K562 (cell line): Measurements from ENCODE around the gene ADORA3. TPM values are rescaled to one million over a fixed set of nuclear protein-coding genes. Genes with fewer than 3 reads are reported as not detected.

ENCODE experiments used
- CBX1 ChIP-seq: sonication (generic); IDR thresholded peaks from 2 replicates; pipeline ENCODE4 v1.6.1; 2016; ENCODE audit warnings: antibody characterized with exemption, low read depth, mild to moderate bottlenecking
- DNMT1 ChIP-seq: fragments of 450-650 bp; IDR thresholded peaks from 2 replicates; pipeline ENCODE4 v1.6.1; 2016; ENCODE audit warnings: antibody characterized with exemption, mild to moderate bottlenecking
- GTF2B ChIP-seq: IDR thresholded peaks from 2 replicates; pipeline ENCODE4 v1.6.1; 2011; ENCODE audit not compliant: insufficient read length; ENCODE audit errors: extremely low read depth
- GTF2E2 ChIP-seq: fragments of 200-800 bp; sonication (Bioruptor generic); IDR thresholded peaks from 2 replicates; pipeline ENCODE4 v1.6.1; 2016; ENCODE audit warnings: missing genetic modification characterization, missing compliant biosample characterization
- HOMEZ ChIP-seq: fragments of 250-450 bp; sonication (Bioruptor Pico); IDR thresholded peaks from 2 replicates; pipeline ENCODE4 v1.4.0; 2020; ENCODE audit warnings: mild to moderate bottlenecking, moderate library complexity
- KLF1 ChIP-seq: fragments of 450-650 bp; IDR thresholded peaks from 2 replicates; pipeline ENCODE4 v1.6.1; 2016; ENCODE audit warnings: missing genetic modification characterization, missing compliant biosample characterization
- KLF16 ChIP-seq: IDR thresholded peaks from 2 replicates; pipeline ENCODE4 v1.6.1; 2016; ENCODE audit warnings: antibody characterized with exemption
- POU5F1 ChIP-seq: fragments of 150-350 bp; IDR thresholded peaks from 2 replicates; pipeline ENCODE4 v1.6.1; 2014; ENCODE audit warnings: borderline replicate concordance, low read length, low read depth, mild to moderate bottlenecking; ENCODE audit not compliant: partially characterized antibody
- PURB ChIP-seq: sonication (generic); formaldehyde crosslinking; IDR thresholded peaks from 2 replicates; pipeline ENCODE4 v1.9.0; 2021; ENCODE audit warnings: low read depth, mild to moderate bottlenecking, missing genetic modification reagents
- RBFOX2 ChIP-seq: fragments of 200-400 bp; formaldehyde crosslinking; IDR thresholded peaks from 2 replicates; pipeline ENCODE4 v1.6.1; 2017; ENCODE audit warnings: low read depth, mild to moderate bottlenecking, low read length, moderate library complexity
- RERE ChIP-seq: sonication (generic); formaldehyde crosslinking; IDR thresholded peaks from 2 replicates; pipeline ENCODE4 v1.8.0; 2023; ENCODE audit warnings: missing genetic modification reagents, mild to moderate bottlenecking, borderline replicate concordance
- SMAD3 ChIP-seq: fragments of 450-650 bp; formaldehyde crosslinking; conservative IDR thresholded peaks from 2 replicates; pipeline ENCODE4 v1.4.0; 2020; ENCODE audit warnings: mild to moderate bottlenecking
- SRF ChIP-seq, 2 experiments: fragments of 250-450, 450-650 bp in 1 of 2; sonication (Bioruptor Pico) in 1 of 2; sonication (generic) in 1 of 2; formaldehyde crosslinking; IDR thresholded peaks; 2 replicates each; pipeline versions ENCODE4 v1.5.0 to v1.5.1; 2020 to 2022; ENCODE audit warnings: mild to moderate bottlenecking in 1 of 2, missing genetic modification reagents in 1 of 2
- STAG1 ChIP-seq: sonication (generic); formaldehyde crosslinking; IDR thresholded peaks from 2 replicates; pipeline ENCODE4 v1.5.0; 2020; ENCODE audit warnings: missing genetic modification reagents, borderline replicate concordance
- TAF1 ChIP-seq: IDR thresholded peaks from 2 replicates; pipeline ENCODE4 v1.6.1; 2011; ENCODE audit warnings: mild to moderate bottlenecking, low read length, moderate library complexity; ENCODE audit not compliant: insufficient read depth, control insufficient read depth, severe bottlenecking; ENCODE audit errors: extremely low read depth
- ZNF280A ChIP-seq: fragments of 450-650 bp; IDR thresholded peaks from 2 replicates; pipeline ENCODE4 v1.6.1; 2018; ENCODE audit warnings: mild to moderate bottlenecking, low read depth; ENCODE audit not compliant: partially characterized antibody
- ZNF3 ChIP-seq: fragments of 250-450 bp; sonication (Bioruptor Pico); IDR thresholded peaks from 2 replicates; pipeline ENCODE4 v1.5.0; 2021; ENCODE audit warnings: mild to moderate bottlenecking, moderate library complexity
- ZNF77 ChIP-seq: fragments of 250-450 bp; sonication (Bioruptor Pico); IDR thresholded peaks from 2 replicates; pipeline ENCODE4 v1.5.0; 2020
- polyA plus RNA-seq, 8 experiments: library from polyadenylated mRNA; depleted of rRNA in 4 of 8; stranded (reverse) in 5 of 8; unstranded in 3 of 8; fragments of >200 nt; fragmentation: Nextera tagmentation in 2 of 8; fragmentation: Illumina TruSeq in 1 of 8; extraction: Ambion mirVana in 2 of 8; extraction: Trizol in 1 of 8; gene quantifications; 2 replicates each; pipeline versions ENCODE4 v1.2.1 to v1.2.3, GENCODE V29; 2011 to 2014; ENCODE audit warnings: inconsistent platforms in 1 of 8, missing spikeins in 1 of 8
- total RNA-seq, 7 experiments: library from RNA; depleted of rRNA in 6 of 7; stranded (reverse); fragments of >200 nt in 6 of 7; fragmentation: Illumina TruSeq in 2 of 7; extraction: Trizol in 2 of 7; gene quantifications; 2 replicates each; pipeline versions ENCODE4 v1.2.1 to v1.2.3, GENCODE V29; 2011 to 2021; ENCODE audit warnings: low replicate concordance in 1 of 7

The ADORA3 gene
- total and polyA plus RNA-seq, 9 of the 15 experiments (the other 6 are each of a cell fraction or from before 2014, with no cell fraction given): 0.09 to 0.35 (median 0.16) TPM; not detected in 3

- no peak for TF ChIP-seq DNMT1
- TF ChIP-seq TAF1: no peak
- no peak for TF ChIP-seq RERE
- TF ChIP-seq ZNF280A: no peak
- TF ChIP-seq KLF1: 0 out of 2 replicates have a peak, but pooled peaks have one; percentile 18
- TF ChIP-seq KLF16: no peak
- no peak for TF ChIP-seq ZNF77
- no peak for TF ChIP-seq HOMEZ (CRISPR knock-in tag)
- TF ChIP-seq PURB (CRISPR knock-in tag): no peak
- TF ChIP-seq ZNF3 (CRISPR knock-in tag): no peak
- TF ChIP-seq SMAD3 (CRISPR knock-in tag): no peak
- TF ChIP-seq POU5F1: no peak
- no peak for TF ChIP-seq SRF (CRISPR knock-in tag; IDR thresholded peaks at IDR 0.05)
- TF ChIP-seq STAG1 (CRISPR knock-in tag): 0 out of 2 replicates have a peak, but pooled peaks have one; percentile 43
- no peak for TF ChIP-seq GTF2B
- peak; percentile 81 for TF ChIP-seq RBFOX2
- peak; percentile 77 for TF ChIP-seq GTF2E2 (tag)
- TF ChIP-seq CBX1: 0 out of 2 replicates have a peak, but pooled peaks have one; percentile 28
Observed at GRCh38 chr1:111507411-111508201, 4.2 kb upstream of the ADORA3 start (continued).
